ENCODE data around the gene IPCEF1. TPM values are rescaled to one million over a fixed set of nuclear protein-coding genes. Genes with fewer than 3 reads are reported as not detected.
"Not testable (repeated sequence)": the region's sequence is repeated elsewhere in the genome, so short reads cannot be mapped to it uniquely, and the experiment has no call there.

Gene IPCEF1
- total RNA-seq, 1 donor from 2014 or later = 1.3 TPM

DNA sequence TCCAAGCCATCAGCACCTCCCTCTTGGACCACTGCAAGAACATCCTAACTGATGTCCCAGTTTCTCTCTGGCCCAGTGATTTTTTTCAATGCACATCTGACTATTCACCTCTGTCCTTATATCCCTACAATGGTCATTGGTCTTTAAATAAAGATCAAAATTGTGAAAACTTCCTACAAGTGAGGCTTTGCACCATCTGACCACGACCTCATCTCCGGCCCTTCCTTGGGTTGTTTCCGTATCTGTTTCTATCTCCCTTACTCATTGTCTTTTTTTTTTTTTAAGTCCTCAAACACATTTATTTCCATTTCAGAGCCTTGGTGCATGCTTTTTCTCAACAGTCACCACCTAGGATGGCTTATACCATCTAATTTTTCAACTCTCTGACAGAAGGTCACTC is 88.1 kb downstream of the IPCEF1 start:
- ATAC-seq (ENCODE audit: poor library complexity) (no peak), DNase-seq (no peak)
- intact Hi-C loops (cut with DNase I) = no loop called here

DNA sequence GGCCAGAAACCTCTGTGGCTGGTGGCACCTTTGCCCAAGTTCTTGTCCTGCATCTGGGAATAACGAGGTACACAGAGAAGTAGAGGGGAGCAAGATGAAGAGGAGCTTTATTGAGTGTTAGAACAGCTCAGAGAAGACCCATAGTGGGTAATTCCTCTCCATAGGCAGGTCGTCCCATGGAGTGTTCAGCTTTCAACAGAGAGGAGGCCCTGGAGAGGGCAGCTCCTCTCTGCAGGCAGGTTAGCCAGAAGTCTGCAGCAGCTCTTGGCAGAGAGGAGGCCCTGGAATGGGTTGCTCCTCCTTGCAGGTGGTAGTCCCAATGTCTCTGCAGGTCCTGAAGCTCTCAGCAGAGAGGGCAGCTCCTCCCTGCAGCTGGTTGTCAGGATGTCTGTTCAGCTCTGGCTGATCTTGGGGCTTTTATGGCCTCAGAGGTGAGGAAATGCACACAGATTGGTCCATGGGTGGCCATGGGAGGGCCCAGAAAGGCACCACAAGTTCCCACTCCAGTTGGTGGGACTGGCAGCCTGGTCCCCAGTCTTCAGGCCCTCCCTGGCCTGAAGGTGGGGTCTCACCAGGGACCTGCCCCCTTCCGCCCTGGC is 89.0 kb downstream of the IPCEF1 start:
- ATAC-seq (ENCODE audit: poor library complexity) = no peak
- intact Hi-C loops (cut with DNase I) = no loop called here
- no peak for DNase-seq

DNA sequence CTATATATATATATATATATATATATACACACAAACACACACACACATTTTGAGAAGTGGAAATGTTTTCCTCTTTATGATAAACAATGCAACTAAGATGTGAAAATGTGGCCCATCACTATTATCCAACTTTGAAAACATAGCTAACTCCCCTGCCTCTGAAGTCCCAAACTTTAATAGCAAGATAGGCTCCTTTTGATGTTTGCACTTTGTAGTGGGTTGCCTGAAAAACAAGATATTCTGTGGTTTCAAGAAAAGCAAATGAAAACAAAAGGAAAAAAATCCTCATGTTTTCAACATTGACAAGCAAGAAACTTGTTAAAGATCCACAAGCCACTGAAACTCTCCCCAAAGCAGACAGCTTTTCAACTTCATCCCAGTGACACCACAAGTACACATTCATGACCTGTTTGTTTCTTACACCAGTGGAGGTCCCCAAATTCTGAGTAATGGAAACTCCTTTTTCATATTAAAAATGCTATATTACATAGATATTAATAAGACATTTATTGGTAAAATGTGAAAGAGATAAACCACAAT is 90.0 kb downstream of the IPCEF1 start:
- DNase-seq (no peak), ATAC-seq (ENCODE audit: poor library complexity) (no peak)
- intact Hi-C loops (cut with DNase I) = no loop called here

- intact Hi-C loops (cut with DNase I) = no loop called here
- ATAC-seq (ENCODE audit: poor library complexity) (no peak), DNase-seq (no peak)
Measured at GRCh38 chr6:154261688-154262397, 94.8 kb downstream of the IPCEF1 start.

DNA sequence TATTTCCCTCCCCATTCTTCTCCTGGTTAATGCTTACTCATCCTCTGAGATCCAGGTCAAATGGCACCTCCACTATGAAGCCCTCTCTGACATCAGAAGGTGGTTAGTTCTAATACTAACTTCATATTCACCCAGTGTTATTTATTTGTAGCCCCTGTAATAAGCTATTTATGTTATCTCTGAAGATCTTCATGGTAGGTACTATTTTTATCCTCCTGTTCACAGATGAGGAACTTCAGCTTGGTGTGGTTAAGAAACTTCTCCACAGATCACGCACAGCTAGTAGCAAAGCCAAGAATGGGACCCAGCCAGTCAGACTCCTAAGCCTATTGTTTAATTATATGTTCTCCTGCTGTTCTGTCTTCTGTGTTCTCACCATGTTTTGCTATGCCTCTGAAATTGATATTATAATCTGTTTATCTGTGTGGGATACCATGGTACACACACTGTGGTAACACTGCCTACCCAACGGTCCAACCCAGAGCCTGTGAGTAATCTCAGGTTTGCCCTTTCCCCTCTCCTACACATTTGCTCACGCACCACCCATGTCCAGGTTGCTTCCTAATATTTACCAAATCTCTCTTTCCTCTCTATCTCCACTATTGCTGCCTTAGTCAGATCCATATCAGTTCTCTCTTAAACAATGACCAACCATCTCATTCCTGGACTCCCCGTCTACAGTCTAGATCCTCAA is 98.4 kb downstream of the IPCEF1 start:
- ATAC-seq (ENCODE audit: poor library complexity) = no peak
- DNase-seq = no peak
- intact Hi-C loops (cut with DNase I) = no loop called here

DNA sequence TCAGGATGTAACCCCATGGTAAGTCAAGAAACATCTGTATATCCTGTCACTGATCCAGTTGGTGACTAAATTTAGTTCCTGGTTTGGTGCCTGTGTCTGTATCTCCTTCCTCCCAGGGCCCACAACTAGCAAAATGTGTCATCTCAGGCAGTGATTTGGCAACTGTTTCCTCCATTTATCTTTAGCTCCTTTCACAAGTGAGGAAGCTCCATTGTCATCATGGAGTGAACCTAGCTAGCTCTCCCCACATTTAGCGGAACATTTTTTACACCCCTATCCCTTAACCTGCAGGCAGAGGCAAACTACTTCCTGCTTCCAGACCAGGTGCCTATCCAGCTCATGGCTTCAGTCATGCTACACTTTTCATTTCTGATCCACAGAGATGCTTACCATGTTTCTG is 99.5 kb downstream of the IPCEF1 start:
- ATAC-seq (ENCODE audit: poor library complexity) = peak; percentile 66
- intact Hi-C loops (cut with DNase I) = no loop called here
- no peak for DNase-seq

DNA sequence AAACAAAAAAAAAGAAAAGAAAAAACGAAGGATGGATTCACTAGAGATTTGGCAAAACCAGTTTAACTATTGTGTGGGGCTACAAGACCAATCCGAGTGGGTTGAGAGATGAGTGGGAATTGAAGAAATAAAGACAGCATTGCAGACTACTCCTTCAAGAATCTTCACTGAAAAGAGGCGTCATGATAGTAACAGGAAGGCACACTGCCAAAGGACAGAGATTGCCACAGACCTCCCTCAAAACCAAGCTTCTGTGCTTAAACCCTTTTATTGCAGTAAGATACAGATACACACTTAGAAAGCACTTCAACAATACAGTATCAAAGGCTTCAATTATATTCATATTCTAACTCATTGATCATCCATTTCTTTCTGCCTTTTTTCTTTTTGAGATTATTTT is 103.9 kb downstream of the IPCEF1 start:
- intact Hi-C loops (cut with DNase I) = no loop called here
- no peak for DNase-seq
- ATAC-seq (ENCODE audit: poor library complexity) = no peak

DNA sequence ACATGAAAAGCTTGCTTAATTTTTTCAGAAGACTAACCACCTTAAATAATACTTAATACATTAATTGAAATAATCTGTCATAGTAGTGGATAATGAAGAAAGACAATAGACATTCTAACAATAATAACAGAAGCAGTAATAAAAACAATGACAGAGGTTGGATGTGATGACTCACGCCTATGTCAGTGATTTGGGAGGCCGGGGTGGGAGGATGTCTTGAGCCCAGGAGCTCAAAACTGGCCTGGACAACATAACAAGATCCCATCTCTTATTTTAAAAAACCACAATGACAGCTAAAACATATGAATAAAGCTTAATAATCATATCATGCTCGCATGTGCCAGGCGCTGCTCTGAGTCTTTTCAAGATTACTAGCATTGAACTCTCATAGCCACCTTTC is 105.5 kb downstream of the IPCEF1 start:
- ATAC-seq (ENCODE audit: poor library complexity) (no peak), DNase-seq (no peak)
- intact Hi-C loops (cut with DNase I) = no loop called here

GRCh38 chr6:154249499-154250298 is 106.9 kb downstream of the IPCEF1 start:
- ATAC-seq (ENCODE audit: poor library complexity) (no peak), DNase-seq (no peak)
- intact Hi-C loops (cut with DNase I) = no loop called here

GRCh38 chr6:154247119-154247861 is 109.3 kb downstream of the IPCEF1 start:
- no peak for DNase-seq
- ATAC-seq (ENCODE audit: poor library complexity) = no peak
- intact Hi-C loops (cut with DNase I) = no loop called here

GRCh38 chr6:154246723-154247118 is 109.9 kb downstream of the IPCEF1 start:
- intact Hi-C loops (cut with DNase I) = no loop called here
- ATAC-seq (ENCODE audit: poor library complexity) (no peak), DNase-seq (no peak)

DNA sequence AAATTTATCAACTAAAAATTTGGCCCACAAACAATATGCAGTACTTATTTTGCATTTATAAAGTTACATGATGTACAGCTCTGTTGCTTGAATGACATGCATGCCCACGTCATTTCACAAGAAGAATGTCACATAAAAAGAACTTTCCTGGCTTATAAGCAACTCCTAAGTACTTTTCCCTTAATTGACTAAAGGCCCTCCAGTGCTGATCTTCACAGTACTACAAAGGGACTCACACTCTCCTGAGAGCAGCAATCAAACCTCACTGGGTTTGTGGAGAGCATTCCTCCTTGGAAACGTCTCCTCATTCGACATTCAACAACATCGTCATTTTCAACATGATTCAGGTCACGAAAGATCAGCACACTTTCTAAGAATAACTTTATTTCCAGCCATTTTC is 111.1 kb downstream of the IPCEF1 start:
- ATAC-seq (ENCODE audit: poor library complexity) = no peak
- no peak for DNase-seq
- intact Hi-C loops (cut with DNase I) = no loop called here

GRCh38 chr6:154243793-154244750 is 112.5 kb downstream of the IPCEF1 start:
- intact Hi-C loops (cut with DNase I) = no loop called here
- peak; percentile 46 for ATAC-seq (ENCODE audit: poor library complexity)
- no peak for DNase-seq

- ATAC-seq (ENCODE audit: poor library complexity) (no peak), DNase-seq (no peak)
- intact Hi-C loops (cut with DNase I) = no loop called here
Measured at GRCh38 chr6:154242617-154243357, 113.8 kb downstream of the IPCEF1 start.

DNA sequence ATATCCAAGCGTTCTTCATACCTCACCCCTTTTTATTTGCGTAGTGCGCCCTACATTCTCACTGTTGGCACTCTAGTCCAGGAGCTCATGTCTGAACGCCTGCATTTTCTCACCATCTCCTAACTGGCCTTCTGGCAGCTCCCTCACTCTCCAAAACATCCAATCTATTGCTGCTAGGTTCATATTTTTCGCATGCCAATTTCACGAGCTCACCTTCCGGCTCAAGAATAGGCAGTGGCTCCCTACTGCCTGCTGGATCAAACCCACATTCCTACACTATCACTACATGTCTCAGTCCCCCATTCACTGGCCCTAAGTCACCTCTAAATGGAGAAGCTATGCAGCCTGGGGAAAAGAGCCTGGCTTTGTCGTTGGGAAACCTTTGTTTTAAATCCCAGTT is 115.0 kb downstream of the IPCEF1 start:
- DNase-seq = no peak
- intact Hi-C loops (cut with DNase I) = no loop called here
- ATAC-seq (ENCODE audit: poor library complexity) = no peak

DNA sequence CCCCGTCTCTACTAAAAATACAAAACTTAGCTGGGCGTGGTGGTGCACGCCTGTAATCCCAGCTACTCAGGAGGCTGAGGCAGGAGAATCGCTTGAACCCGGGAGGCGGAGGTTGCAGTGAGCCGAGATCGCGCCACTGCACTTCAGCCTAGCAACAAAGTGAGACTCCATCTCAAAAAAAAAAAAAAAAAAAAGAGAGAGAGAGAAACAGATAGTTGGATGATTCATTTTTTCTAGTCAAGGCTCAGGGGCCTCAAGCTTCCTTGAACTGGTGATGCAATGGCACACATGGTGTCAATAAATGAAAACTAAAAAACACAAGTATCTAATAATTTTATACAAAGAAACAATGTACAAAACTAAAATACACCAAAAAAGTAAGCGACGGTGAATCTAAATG is 115.5 kb downstream of the IPCEF1 start:
- DNase-seq; ATAC-seq (ENCODE audit: poor library complexity); intact Hi-C loops (cut with DNase I): not testable (repeated sequence)

DNA sequence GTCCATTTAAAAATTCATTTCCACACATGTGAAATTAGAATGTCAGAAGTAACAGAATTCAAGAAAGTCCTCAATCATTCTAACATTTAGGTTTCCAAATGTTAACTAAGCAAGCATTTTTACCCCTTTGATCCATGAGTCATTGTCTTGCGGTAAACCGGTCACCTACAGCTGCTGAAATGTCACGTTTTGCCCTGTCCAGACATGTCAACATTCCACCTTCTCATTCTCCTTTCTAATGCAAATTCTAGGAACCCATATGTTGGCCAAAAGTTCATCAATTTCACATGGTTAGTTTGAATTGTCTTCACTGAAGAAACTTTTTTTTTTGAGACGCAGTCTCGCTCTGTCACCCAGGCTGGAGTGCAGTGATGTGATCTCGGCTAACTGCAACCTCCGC is 117.2 kb downstream of the IPCEF1 start:
- intact Hi-C loops (cut with DNase I) = no loop called here
- no peak for DNase-seq
- ATAC-seq (ENCODE audit: poor library complexity) = no peak
